ENCODE results near the gene SDK2. TPM values are rescaled to one million over a fixed set of nuclear protein-coding genes. Genes with fewer than 3 reads are reported as not detected.

SDK2 gene
- total and polyA plus RNA-seq, 9 of the 15 experiments (the other 6 are each of a cell fraction or from before 2014, with no cell fraction given) = 0.04 TPM; not detected in 8

DNA sequence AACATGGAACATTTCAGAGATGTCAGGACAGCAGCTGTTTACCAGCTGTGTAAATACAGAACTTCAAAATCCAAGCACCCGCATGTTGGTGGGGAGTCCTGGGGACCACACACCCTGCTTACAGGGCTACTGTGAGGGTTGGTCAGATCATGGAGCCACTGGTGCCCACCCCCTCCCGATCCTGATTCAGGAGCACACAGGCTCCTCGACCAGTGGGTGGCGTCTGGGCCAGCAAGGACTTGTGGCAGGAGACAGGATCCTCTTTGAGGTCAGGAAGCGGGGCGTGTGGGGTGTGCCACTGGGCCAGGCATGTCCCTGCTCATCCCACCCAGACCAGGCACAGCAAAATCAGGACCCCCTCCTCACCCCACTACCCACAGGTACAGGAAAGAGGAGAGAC is 83.6 kb downstream of the SDK2 start:
- H3K4me2 ChIP-seq (ENCODE audit: insufficient read depth, low read length) = no peak overlapping the region
- no peak overlapping the region for H2AFZ ChIP-seq (ENCODE audit: low read depth, low read length)
- ATAC-seq (peak; percentile 63; the same call in 2 of the 3 replicates), DNase-seq (ENCODE audit: extremely low read depth in 1 of 4, low spot score in 3 of 4) (peak in 2 of 4 experiments; percentile 19 to 26), FAIRE-seq (no peak)
- ChIA-PET POLR2A (interaction anchor here (0.7 kb wide), 1 partner anchor 26 kb away, joined by 3 read pairs; no protein-coding TSS in a partner anchor), CTCF (ENCODE audit: low intra/inter-chr PET ratio) (no interaction called here)
- 0% methylated on average over 5 of the region's 6 CpGs for WGBS (ENCODE audit: insufficient coverage, low coverage, missing lambda C conversion rate)
- BruUV-seq (replicated peaks) = no TSS peak
- in situ Hi-C loops (cut with MboI) = no loop called here
- H3K79me2 ChIP-seq (ENCODE audit: control insufficient read depth, insufficient read depth, low read length) = no peaks in the 10 kb centered on the region
- no peak overlapping the region for H3K4me3 ChIP-seq
- no peaks in the 10 kb centered on the region; a peak in 1 of 5 replicates for H3K4me1 ChIP-seq (replicated peaks in 1 of 2; ENCODE audit: control insufficient read depth in 2 of 2, insufficient read depth in 2 of 2, low read length in 2 of 2)
- no peak for TF ChIP-seq EP400 (IDR thresholded peaks at IDR 0.05)
- TF ChIP-seq, protein P1, sequence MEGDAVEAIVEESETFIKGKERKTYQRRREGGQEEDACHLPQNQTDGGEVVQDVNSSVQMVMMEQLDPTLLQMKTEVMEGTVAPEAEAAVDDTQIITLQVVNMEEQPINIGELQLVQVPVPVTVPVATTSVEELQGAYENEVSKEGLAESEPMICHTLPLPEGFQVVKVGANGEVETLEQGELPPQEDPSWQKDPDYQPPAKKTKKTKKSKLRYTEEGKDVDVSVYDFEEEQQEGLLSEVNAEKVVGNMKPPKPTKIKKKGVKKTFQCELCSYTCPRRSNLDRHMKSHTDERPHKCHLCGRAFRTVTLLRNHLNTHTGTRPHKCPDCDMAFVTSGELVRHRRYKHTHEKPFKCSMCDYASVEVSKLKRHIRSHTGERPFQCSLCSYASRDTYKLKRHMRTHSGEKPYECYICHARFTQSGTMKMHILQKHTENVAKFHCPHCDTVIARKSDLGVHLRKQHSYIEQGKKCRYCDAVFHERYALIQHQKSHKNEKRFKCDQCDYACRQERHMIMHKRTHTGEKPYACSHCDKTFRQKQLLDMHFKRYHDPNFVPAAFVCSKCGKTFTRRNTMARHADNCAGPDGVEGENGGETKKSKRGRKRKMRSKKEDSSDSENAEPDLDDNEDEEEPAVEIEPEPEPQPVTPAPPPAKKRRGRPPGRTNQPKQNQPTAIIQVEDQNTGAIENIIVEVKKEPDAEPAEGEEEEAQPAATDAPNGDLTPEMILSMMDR (IDR thresholded peaks at IDR 0.05 in 2 of 3, conservative IDR thresholded peaks at IDR 0.05 in 1 of 3; ENCODE audit: insufficient read depth in 2 of 3, low read depth in 1 of 3, low read length in 3 of 3) = peak in 2 of 3 experiments; percentile 9 to 14; a peak in 2 of 6 replicates
- no peak overlapping the region for H3K27ac ChIP-seq (ENCODE audit: extremely low read depth, low read depth, low read length)
- H3K27me3 ChIP-seq (ENCODE audit: control insufficient read depth in 2 of 2, insufficient read depth in 2 of 2, low read length in 2 of 2) = peaks cover 0 to 9% of the 10 kb centered on the region in 2 experiments; a peak in 2 of 5 replicates
- no peaks in the 10 kb centered on the region for H3K36me3 ChIP-seq (ENCODE audit: control insufficient read depth, insufficient read depth, low read length)
- no peaks in the 10 kb centered on the region for H4K20me1 ChIP-seq (replicated peaks; ENCODE audit: control insufficient read depth, insufficient read depth, low read length)
- H3K9ac ChIP-seq (ENCODE audit: insufficient read depth in 1 of 2, low read depth in 2 of 2, low read length in 2 of 2) = no peak overlapping the region
- no peaks in the 10 kb centered on the region for H3K9me3 ChIP-seq (replicated peaks; ENCODE audit: control insufficient read depth, insufficient read depth, low read depth, low read length)
- intact Hi-C loops (cut with micrococcal nuclease) = no loop called here
- no peaks in the 10 kb centered on the region for H3K9me1 ChIP-seq (ENCODE audit: control insufficient read depth, insufficient read depth, low read length)

DNA sequence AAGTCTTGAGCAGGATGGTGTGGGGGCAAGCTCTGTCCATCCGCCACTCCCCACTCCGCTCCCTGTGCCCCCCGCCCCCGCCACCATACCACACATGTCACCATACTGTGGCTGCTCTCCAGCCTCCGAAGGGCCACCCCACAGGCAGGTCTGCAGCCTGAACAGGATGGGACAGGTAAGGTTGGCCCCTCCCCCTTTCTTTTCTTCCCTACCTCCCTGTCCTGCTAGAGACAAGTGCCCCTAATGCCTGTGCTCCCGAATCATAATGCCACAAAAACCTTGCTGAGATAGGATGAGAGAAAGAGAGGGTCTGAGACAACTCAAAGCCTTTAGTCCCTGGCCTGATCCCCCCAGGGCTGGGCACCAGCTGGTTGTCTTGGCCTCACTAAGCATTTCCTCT is 84.7 kb downstream of the SDK2 start:
- FAIRE-seq = no peak
- intact Hi-C loops (cut with micrococcal nuclease) (no loop called here), in situ Hi-C loops (cut with MboI) (no loop called here)
- no peak for ATAC-seq
- H3K4me3 ChIP-seq = no peak overlapping the region
- no peaks in the 10 kb centered on the region for H3K9me1 ChIP-seq (ENCODE audit: control insufficient read depth, insufficient read depth, low read length)
- CTCF ChIA-PET (ENCODE audit: low intra/inter-chr PET ratio) = no interaction called here
- no peaks in the 10 kb centered on the region for H3K36me3 ChIP-seq (ENCODE audit: control insufficient read depth, insufficient read depth, low read length)
- H4K20me1 ChIP-seq (replicated peaks; ENCODE audit: control insufficient read depth, insufficient read depth, low read length) = no peaks in the 10 kb centered on the region
- peaks cover 0 to 9% of the 10 kb centered on the region in 2 experiments; a peak in 2 of 5 replicates for H3K27me3 ChIP-seq (ENCODE audit: control insufficient read depth in 2 of 2, insufficient read depth in 2 of 2, low read length in 2 of 2)
- POLR2A ChIA-PET = no interaction called here
- no TSS peak for BruUV-seq (replicated peaks)
- H3K9ac ChIP-seq (ENCODE audit: insufficient read depth in 1 of 2, low read depth in 2 of 2, low read length in 2 of 2) = no peak overlapping the region
- H3K4me1 ChIP-seq (replicated peaks in 1 of 2; ENCODE audit: control insufficient read depth in 2 of 2, insufficient read depth in 2 of 2, low read length in 2 of 2) = no peaks in the 10 kb centered on the region; a peak in 1 of 5 replicates
- DNase-seq (ENCODE audit: extremely low read depth in 1 of 4, low spot score in 3 of 4) = no peak
- no peak overlapping the region for H2AFZ ChIP-seq (ENCODE audit: low read depth, low read length)
- no peaks in the 10 kb centered on the region for H3K79me2 ChIP-seq (ENCODE audit: control insufficient read depth, insufficient read depth, low read length)
- no peak overlapping the region for H3K4me2 ChIP-seq (ENCODE audit: insufficient read depth, low read length)
- H3K27ac ChIP-seq (ENCODE audit: extremely low read depth, low read depth, low read length) = no peak overlapping the region
- H3K9me3 ChIP-seq (replicated peaks; ENCODE audit: control insufficient read depth, insufficient read depth, low read depth, low read length) = no peaks in the 10 kb centered on the region
- 0% methylated on average over 6 of the region's 6 CpGs for WGBS (ENCODE audit: insufficient coverage, low coverage, missing lambda C conversion rate)
- TF ChIP-seq GTF2E2 (tag; IDR thresholded peaks at IDR 0.05) = no peak
- TF ChIP-seq, protein P2, sequence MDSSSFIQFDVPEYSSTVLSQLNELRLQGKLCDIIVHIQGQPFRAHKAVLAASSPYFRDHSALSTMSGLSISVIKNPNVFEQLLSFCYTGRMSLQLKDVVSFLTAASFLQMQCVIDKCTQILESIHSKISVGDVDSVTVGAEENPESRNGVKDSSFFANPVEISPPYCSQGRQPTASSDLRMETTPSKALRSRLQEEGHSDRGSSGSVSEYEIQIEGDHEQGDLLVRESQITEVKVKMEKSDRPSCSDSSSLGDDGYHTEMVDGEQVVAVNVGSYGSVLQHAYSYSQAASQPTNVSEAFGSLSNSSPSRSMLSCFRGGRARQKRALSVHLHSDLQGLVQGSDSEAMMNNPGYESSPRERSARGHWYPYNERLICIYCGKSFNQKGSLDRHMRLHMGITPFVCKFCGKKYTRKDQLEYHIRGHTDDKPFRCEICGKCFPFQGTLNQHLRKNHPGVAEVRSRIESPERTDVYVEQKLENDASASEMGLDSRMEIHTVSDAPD (CRISPR knock-in tag; IDR thresholded peaks at IDR 0.05) = no peak
- no peak for TF ChIP-seq ZNF57 (CRISPR knock-in tag; IDR thresholded peaks at IDR 0.05)
- TF ChIP-seq ETV6 (IDR thresholded peaks at IDR 0.05; ENCODE audit: borderline replicate concordance in 1 of 2, low read depth in 2 of 2, low read length in 1 of 2) = no peak
- TF ChIP-seq ETV6 (CRISPR knock-in tag; IDR thresholded peaks at IDR 0.05; ENCODE audit: borderline replicate concordance) = no peak
- TF ChIP-seq ZNF507 (tag; conservative IDR thresholded peaks at IDR 0.05) = no peak
- no peak for TF ChIP-seq CXXC5 (CRISPR knock-in tag; IDR thresholded peaks at IDR 0.05)
- TF ChIP-seq, protein P3, sequence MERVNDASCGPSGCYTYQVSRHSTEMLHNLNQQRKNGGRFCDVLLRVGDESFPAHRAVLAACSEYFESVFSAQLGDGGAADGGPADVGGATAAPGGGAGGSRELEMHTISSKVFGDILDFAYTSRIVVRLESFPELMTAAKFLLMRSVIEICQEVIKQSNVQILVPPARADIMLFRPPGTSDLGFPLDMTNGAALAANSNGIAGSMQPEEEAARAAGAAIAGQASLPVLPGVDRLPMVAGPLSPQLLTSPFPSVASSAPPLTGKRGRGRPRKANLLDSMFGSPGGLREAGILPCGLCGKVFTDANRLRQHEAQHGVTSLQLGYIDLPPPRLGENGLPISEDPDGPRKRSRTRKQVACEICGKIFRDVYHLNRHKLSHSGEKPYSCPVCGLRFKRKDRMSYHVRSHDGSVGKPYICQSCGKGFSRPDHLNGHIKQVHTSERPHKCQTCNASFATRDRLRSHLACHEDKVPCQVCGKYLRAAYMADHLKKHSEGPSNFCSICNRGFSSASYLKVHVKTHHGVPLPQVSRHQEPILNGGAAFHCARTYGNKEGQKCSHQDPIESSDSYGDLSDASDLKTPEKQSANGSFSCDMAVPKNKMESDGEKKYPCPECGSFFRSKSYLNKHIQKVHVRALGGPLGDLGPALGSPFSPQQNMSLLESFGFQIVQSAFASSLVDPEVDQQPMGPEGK (CRISPR knock-in tag; IDR thresholded peaks at IDR 0.05; ENCODE audit: borderline replicate concordance) = no peak
- no peak for TF ChIP-seq NR2F6 (CRISPR knock-in tag; IDR thresholded peaks at IDR 0.05)

All from K562 (cell line).